Fibroblast of lung (primary cell): ENCODE results near the gene DALRD3. TPM values are rescaled to one million over a fixed set of nuclear protein-coding genes. Genes with fewer than 3 reads are reported as not detected.
A peak's percentile ranks its signal among the peaks of the same experiment; 100 is the strongest.

Source experiments
- DNase-seq, 2 donors: peaks; one replicate each; pipeline versions ENCODE4 v3.0.0 to v3.0.0-alpha.2; 2010; ENCODE audit warnings: low read depth in 2 of 2
- H2AFZ ChIP-seq: 2 replicates; pipeline ENCODE4 v1.5.1; 2012; ENCODE audit warnings: low read length, control low read depth, inconsistent platforms
- H3K27ac ChIP-seq: 2 replicates; pipeline ENCODE4 v1.5.1; 2011; ENCODE audit warnings: low read length, control low read depth; ENCODE audit not compliant: insufficient read depth
- H3K27me3 ChIP-seq: 2 replicates; pipeline ENCODE4 v1.5.1; 2011; ENCODE audit warnings: mild to moderate bottlenecking, low read length; ENCODE audit not compliant: control insufficient read depth, insufficient read depth
- H3K36me3 ChIP-seq: 2 replicates; pipeline ENCODE4 v1.5.1; 2011; ENCODE audit warnings: low read length; ENCODE audit not compliant: control insufficient read depth, insufficient read depth
- H3K4me1 ChIP-seq: 2 replicates; pipeline ENCODE4 v1.5.1; 2011; ENCODE audit warnings: low read length; ENCODE audit not compliant: control insufficient read depth, insufficient read depth; ENCODE audit errors: extremely low read depth
- H3K4me2 ChIP-seq: 2 replicates; pipeline ENCODE4 v1.5.1; 2011; ENCODE audit warnings: low read length, control low read depth; ENCODE audit not compliant: insufficient read depth; ENCODE audit errors: extremely low read depth
- H3K4me3 ChIP-seq, 4 experiments: fragments of 200-600 bp in 1 of 4; sonication (generic) in 1 of 4; replicated peaks in 1 of 4; 2 replicates each; pipeline ENCODE4 v1.5.1; 2011 to 2016; ENCODE audit warnings: low read length in 4 of 4, low read depth in 3 of 4, mild to moderate bottlenecking in 3 of 4, control low read depth in 2 of 4, inconsistent platforms in 1 of 4, mixed read lengths in 1 of 4; ENCODE audit not compliant: insufficient read depth in 1 of 4; ENCODE audit errors: control extremely low read depth in 1 of 4
- H3K79me2 ChIP-seq: 2 replicates; pipeline ENCODE4 v1.5.1; 2012; ENCODE audit warnings: mild to moderate bottlenecking, low read length, inconsistent platforms; ENCODE audit not compliant: control insufficient read depth, insufficient read depth
- H3K9ac ChIP-seq: 2 replicates; pipeline ENCODE4 v1.5.1; 2011; ENCODE audit warnings: mild to moderate bottlenecking, low read length, control low read depth; ENCODE audit not compliant: insufficient read depth
- H3K9me3 ChIP-seq: 2 replicates; pipeline ENCODE4 v1.5.1; 2012; ENCODE audit warnings: low read depth, low read length; ENCODE audit not compliant: control insufficient read depth, insufficient read depth
- H4K20me1 ChIP-seq: 2 replicates; pipeline ENCODE4 v1.5.1; 2011; ENCODE audit warnings: low read length; ENCODE audit not compliant: control insufficient read depth, insufficient read depth; ENCODE audit errors: extremely low read depth
- EZH2 ChIP-seq: IDR thresholded peaks from 2 replicates; pipeline ENCODE4 v1.5.1; 2012; ENCODE audit warnings: low read length, control low read depth, mild to moderate bottlenecking; ENCODE audit errors: missing control alignments
- polyA plus RNA-seq, 2 donors: library from polyadenylated mRNA; depleted of rRNA in 1 of 2; stranded (reverse) in 1 of 2; unstranded in 1 of 2; fragments of >200 nt; gene quantifications; 2 replicates each; pipeline ENCODE4 v1.2.1, GENCODE V29; 2011 to 2012; ENCODE audit warnings: missing spikeins in 1 of 2
- total RNA-seq: library from RNA; depleted of rRNA; stranded (reverse); fragments of >200 nt; gene quantifications from 2 replicates; pipeline ENCODE4 v1.2.1, GENCODE V29; 2014
- TF ChIP-seq, protein P1 (sequence below), 2 donors: IDR thresholded peaks in 1 of 2; conservative IDR thresholded peaks in 1 of 2; 1 replicate in 1 of 2; 2 replicates in 1 of 2; pipeline ENCODE4 v1.5.1; 2011 to 2012; ENCODE audit warnings: low read length in 2 of 2, control low read depth in 1 of 2, inconsistent platforms in 1 of 2, low read depth in 1 of 2, mild to moderate bottlenecking in 1 of 2

The DALRD3 gene
- total and polyA plus RNA-seq, 2 donors (not counting 1 experiment from before 2014, with no cell fraction given): 40.2 to 70.2 TPM

DNA sequence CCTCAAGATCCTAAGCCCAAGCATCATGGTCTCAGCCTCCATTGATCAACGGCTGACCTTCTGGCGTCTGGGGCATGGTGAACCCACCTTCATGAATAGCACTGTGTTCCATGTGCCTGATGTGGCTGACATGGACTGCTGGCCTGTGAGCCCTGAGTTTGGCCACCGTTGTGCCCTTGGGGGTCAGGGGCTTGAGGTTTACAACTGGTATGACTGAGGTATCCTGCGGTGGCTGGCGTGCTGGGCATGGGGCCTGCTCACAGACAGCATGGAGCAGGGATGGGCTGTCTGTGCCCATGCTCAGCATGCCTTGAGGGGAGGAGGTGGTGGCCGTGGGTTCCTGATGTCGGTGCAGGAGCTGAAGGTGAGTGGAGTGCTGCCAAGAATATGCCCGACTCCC, 3.3 kb downstream of the DALRD3 start:
- peaks cover 37% of the 10 kb centered on the region for H3K36me3 ChIP-seq
- no peak overlapping the region for H3K4me2 ChIP-seq
- H3K79me2 ChIP-seq: peaks cover 37% of the 10 kb centered on the region
- H3K27me3 ChIP-seq: no peaks in the 10 kb centered on the region
- H3K4me1 ChIP-seq: peaks cover 9% of the 10 kb centered on the region
- no peak for DNase-seq
- H3K9me3 ChIP-seq: no peaks in the 10 kb centered on the region
- TF ChIP-seq, protein P1, sequence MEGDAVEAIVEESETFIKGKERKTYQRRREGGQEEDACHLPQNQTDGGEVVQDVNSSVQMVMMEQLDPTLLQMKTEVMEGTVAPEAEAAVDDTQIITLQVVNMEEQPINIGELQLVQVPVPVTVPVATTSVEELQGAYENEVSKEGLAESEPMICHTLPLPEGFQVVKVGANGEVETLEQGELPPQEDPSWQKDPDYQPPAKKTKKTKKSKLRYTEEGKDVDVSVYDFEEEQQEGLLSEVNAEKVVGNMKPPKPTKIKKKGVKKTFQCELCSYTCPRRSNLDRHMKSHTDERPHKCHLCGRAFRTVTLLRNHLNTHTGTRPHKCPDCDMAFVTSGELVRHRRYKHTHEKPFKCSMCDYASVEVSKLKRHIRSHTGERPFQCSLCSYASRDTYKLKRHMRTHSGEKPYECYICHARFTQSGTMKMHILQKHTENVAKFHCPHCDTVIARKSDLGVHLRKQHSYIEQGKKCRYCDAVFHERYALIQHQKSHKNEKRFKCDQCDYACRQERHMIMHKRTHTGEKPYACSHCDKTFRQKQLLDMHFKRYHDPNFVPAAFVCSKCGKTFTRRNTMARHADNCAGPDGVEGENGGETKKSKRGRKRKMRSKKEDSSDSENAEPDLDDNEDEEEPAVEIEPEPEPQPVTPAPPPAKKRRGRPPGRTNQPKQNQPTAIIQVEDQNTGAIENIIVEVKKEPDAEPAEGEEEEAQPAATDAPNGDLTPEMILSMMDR (conservative IDR thresholded peaks at IDR 0.05 in 1 of 2, IDR thresholded peaks at IDR 0.05 in 1 of 2; ENCODE audit: low read depth in 1 of 2, low read length in 2 of 2): no peak
- no peak for TF ChIP-seq EZH2
- no peak overlapping the region for H3K4me3 ChIP-seq
- no peak overlapping the region for H3K27ac ChIP-seq
- H3K9ac ChIP-seq: no peak overlapping the region
- no peak overlapping the region for H2AFZ ChIP-seq
- no peaks in the 10 kb centered on the region for H4K20me1 ChIP-seq

DNA sequence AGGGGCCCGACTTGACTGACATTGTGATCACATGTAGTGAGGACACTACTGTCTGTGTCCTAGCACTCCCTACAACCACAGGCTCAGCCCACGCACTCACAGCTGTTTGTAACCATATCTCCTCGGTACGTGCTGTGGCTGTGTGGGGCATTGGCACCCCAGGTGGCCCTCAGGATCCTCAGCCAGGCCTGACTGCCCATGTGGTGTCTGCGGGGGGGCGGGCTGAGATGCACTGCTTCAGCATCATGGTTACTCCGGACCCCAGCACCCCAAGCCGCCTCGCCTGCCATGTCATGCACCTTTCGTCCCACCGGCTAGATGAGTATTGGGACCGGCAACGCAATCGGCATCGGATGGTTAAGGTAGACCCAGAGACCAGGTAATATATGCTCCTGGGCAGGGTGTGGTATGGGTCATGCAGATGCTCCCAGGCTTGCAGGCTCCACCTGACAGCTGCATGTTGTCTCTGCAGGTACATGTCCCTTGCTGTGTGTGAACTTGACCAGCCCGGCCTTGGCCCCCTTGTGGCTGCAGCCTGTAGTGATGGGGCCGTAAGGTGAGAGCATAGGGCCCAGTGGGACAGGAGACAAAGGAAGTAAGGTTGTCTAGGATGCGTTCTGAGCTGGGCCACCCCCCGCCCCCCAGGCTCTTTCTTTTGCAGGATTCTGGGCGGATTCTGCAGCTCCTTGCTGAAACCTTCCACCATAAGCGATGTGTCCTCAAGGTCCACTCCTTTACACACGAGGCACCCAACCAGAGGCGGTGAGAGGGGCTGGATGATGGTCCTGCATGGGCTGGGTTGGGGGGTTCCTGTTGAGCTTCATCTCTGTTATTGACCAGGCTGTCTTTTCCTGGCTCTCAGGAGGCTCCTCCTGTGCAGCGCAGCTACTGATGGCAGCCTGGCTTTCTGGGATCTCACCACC, 4.4 kb downstream of the DALRD3 start:
- Histone ChIP-seq H3K9ac (no peak overlapping the region), H3K36me3 (peaks cover 37% of the 10 kb centered on the region), H2AFZ (no peak overlapping the region), H3K4me1 (peaks cover 4% of the 10 kb centered on the region), H3K27ac (no peak overlapping the region), H3K9me3 (no peaks in the 10 kb centered on the region), H3K27me3 (no peaks in the 10 kb centered on the region), H3K4me3 (no peak overlapping the region), H4K20me1 (no peaks in the 10 kb centered on the region), H3K79me2 (peaks cover 36% of the 10 kb centered on the region), H3K4me2 (no peak overlapping the region)
- no peak for TF ChIP-seq EZH2
- TF ChIP-seq, protein P1 (conservative IDR thresholded peaks at IDR 0.05 in 1 of 2, IDR thresholded peaks at IDR 0.05 in 1 of 2; ENCODE audit: low read depth in 1 of 2, low read length in 2 of 2): peak; percentile 53 to 65
- no peak for DNase-seq

DNA sequence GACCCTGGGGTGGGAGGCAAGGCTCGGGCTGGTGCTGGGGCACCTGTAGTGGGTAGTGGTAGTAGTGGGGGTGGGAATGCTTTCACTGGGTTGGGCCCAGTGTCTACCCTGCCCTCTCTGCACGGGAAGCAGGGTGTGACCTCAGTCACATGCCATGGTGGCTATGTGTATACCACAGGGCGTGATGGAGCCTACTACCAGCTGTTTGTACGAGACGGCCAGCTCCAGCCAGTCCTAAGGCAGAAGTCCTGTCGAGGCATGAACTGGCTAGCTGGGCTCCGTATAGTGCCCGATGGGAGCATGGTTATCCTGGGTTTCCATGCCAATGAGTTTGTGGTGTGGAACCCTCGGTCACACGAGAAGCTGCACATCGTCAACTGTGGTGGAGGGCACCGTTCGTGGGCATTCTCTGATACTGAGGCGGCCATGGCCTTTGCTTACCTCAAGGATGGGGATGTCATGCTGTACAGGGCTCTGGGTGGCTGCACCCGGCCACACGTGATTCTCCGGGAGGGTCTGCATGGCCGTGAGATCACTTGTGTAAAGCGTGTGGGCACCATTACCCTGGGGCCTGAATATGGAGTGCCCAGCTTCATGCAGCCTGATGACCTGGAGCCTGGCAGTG, 5.2 kb downstream of the DALRD3 start:
- Histone ChIP-seq H3K27me3 (no peaks in the 10 kb centered on the region), H3K27ac (no peak overlapping the region), H4K20me1 (no peaks in the 10 kb centered on the region), H3K36me3 (peaks cover 37% of the 10 kb centered on the region), H3K9me3 (no peaks in the 10 kb centered on the region), H3K9ac (no peak overlapping the region), H2AFZ (no peak overlapping the region), H3K4me1 (peaks cover 6% of the 10 kb centered on the region), H3K4me3 (no peak overlapping the region), H3K4me2 (no peak overlapping the region), H3K79me2 (peaks cover 40% of the 10 kb centered on the region)
- TF ChIP-seq EZH2: no peak
- TF ChIP-seq, protein P1 (conservative IDR thresholded peaks at IDR 0.05 in 1 of 2, IDR thresholded peaks at IDR 0.05 in 1 of 2; ENCODE audit: low read depth in 1 of 2, low read length in 2 of 2): no peak
- no peak for DNase-seq
